ENCODE data around the gene CTTNBP2. TPM values are rescaled to one million over a fixed set of nuclear protein-coding genes. Genes with fewer than 3 reads are reported as not detected.

The CTTNBP2 gene
- total and polyA plus RNA-seq, 10 of the 15 experiments (the other 5 are each of a cell fraction or from before 2014, with no cell fraction given), result 0.04 to 0.43 TPM; not detected in 8

DNA sequence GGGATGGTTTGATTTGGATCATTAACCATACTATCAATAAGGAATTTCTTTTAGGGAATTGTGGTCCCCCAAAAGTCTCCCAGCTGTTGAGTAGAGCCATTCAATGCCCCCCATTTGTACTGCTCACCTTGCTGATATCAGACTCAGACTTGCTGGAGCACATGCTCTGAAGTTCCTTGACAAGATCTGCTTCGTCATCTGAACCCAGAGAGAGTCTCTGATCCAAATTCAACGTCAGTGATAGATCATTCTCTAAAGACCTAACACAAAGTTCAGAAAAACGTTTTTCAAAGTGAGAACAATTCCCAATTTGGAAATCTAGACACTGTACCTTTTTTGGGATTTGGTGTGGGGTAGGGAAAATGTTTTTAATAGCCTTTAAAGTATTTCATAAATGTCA, 153.9 kb downstream of the CTTNBP2 start:
- Histone ChIP-seq H3K4me2 (ENCODE audit: control insufficient read depth, insufficient read depth) (no peak overlapping the region), H3K4me1 (ENCODE audit: control insufficient read depth, insufficient read depth, low read length) (no peaks in the 10 kb centered on the region), H3K27ac (ENCODE audit: control insufficient read depth, insufficient read depth) (no peak overlapping the region), H2AFZ (ENCODE audit: control insufficient read depth, low read depth, low read length) (no peak overlapping the region), H3K9me3 (replicated peaks; ENCODE audit: control insufficient read depth, insufficient read depth, low read length) (no peaks in the 10 kb centered on the region), H3K9ac (ENCODE audit: control insufficient read depth, insufficient read depth, low read length) (no peak overlapping the region), H4K20me1 (ENCODE audit: control insufficient read depth, insufficient read depth) (no peaks in the 10 kb centered on the region), H3K4me3 (no peak overlapping the region), H3K27me3 (replicated peaks in 1 of 2; ENCODE audit: control insufficient read depth in 2 of 2, insufficient read depth in 2 of 2, low read length in 1 of 2) (no peaks in the 10 kb centered on the region), H3K36me3 (ENCODE audit: control insufficient read depth in 2 of 2, insufficient read depth in 2 of 2, low read length in 1 of 2) (no peaks in the 10 kb centered on the region), H3K79me2 (ENCODE audit: control insufficient read depth, insufficient read depth, low read length) (no peaks in the 10 kb centered on the region)
- TF ChIP-seq IKZF2 (IDR thresholded peaks at IDR 0.05) (no peak), POLR2A (IDR thresholded peaks at IDR 0.05; ENCODE audit: low read depth, low read length) (no peak), RB1 (IDR thresholded peaks at IDR 0.05; ENCODE audit: borderline replicate concordance) (no peak), RFX5 (IDR thresholded peaks at IDR 0.05; ENCODE audit: low read depth, low read length) (no peak), NBN (IDR thresholded peaks at IDR 0.05) (no peak), BHLHE40 (IDR thresholded peaks at IDR 0.05; ENCODE audit: borderline replicate concordance in 1 of 2, low read depth in 2 of 2, low read length in 1 of 2) (no peak), STAT1 (conservative IDR thresholded peaks at IDR 0.05) (no peak), TCF12 (IDR thresholded peaks at IDR 0.05; ENCODE audit: low read depth, low read length) (no peak), SMC3 (IDR thresholded peaks at IDR 0.05; ENCODE audit: borderline replicate concordance, low read length) (no peak), STAT3 (IDR thresholded peaks at IDR 0.05; ENCODE audit: low read depth, low read length) (no peak), CBFB (IDR thresholded peaks at IDR 0.05; ENCODE audit: low read depth) (no peak), CBX5 (IDR thresholded peaks at IDR 0.05; ENCODE audit: low read depth) (no peak)
- TF ChIP-seq, protein P1, sequence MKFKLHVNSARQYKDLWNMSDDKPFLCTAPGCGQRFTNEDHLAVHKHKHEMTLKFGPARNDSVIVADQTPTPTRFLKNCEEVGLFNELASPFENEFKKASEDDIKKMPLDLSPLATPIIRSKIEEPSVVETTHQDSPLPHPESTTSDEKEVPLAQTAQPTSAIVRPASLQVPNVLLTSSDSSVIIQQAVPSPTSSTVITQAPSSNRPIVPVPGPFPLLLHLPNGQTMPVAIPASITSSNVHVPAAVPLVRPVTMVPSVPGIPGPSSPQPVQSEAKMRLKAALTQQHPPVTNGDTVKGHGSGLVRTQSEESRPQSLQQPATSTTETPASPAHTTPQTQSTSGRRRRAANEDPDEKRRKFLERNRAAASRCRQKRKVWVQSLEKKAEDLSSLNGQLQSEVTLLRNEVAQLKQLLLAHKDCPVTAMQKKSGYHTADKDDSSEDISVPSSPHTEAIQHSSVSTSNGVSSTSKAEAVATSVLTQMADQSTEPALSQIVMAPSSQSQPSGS (IDR thresholded peaks at IDR 0.05; ENCODE audit: low read length), result no peak
- TF ChIP-seq, protein P2, sequence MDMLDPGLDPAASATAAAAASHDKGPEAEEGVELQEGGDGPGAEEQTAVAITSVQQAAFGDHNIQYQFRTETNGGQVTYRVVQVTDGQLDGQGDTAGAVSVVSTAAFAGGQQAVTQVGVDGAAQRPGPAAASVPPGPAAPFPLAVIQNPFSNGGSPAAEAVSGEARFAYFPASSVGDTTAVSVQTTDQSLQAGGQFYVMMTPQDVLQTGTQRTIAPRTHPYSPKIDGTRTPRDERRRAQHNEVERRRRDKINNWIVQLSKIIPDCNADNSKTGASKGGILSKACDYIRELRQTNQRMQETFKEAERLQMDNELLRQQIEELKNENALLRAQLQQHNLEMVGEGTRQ (IDR thresholded peaks at IDR 0.05; ENCODE audit: borderline replicate concordance, low read depth, low read length), result no peak
- TF ChIP-seq, protein P3, sequence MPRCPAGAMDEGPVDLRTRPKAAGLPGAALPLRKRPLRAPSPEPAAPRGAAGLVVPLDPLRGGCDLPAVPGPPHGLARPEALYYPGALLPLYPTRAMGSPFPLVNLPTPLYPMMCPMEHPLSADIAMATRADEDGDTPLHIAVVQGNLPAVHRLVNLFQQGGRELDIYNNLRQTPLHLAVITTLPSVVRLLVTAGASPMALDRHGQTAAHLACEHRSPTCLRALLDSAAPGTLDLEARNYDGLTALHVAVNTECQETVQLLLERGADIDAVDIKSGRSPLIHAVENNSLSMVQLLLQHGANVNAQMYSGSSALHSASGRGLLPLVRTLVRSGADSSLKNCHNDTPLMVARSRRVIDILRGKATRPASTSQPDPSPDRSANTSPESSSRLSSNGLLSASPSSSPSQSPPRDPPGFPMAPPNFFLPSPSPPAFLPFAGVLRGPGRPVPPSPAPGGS (IDR thresholded peaks at IDR 0.05; ENCODE audit: borderline replicate concordance, insufficient read depth, low read depth, low read length, poor library complexity, severe bottlenecking), result no peak
- 15% methylated on average over 3 of the region's 3 CpGs for WGBS (ENCODE audit: insufficient coverage, insufficient replicate concordance, low lambda C conversion rate, missing lambda C conversion rate)
- ChIA-PET SMC1A (ENCODE audit: uncharacterized antibody, unreplicated experiment) (interaction anchor here (0.8 to 5.9 kb wide), 12 partner anchors 9 to 434 kb away, joined by 3 to 113 read pairs (median 5); no protein-coding TSS in a partner anchor), RAD21 (ENCODE audit: unreplicated experiment) (interaction anchor here (1.3 to 5.2 kb wide), 3 partner anchors 12 to 320 kb away, joined by 3 to 89 read pairs (median 4); no protein-coding TSS in a partner anchor), POLR2A (interaction anchor here (0.9 kb wide), 1 partner anchor 297 kb away, joined by 3 read pairs; no protein-coding TSS in a partner anchor), CTCF (interaction anchor here (1.3 to 6.2 kb wide), 4 partner anchors 10 to 334 kb away, joined by 5 to 127 read pairs (median 9); no protein-coding TSS in a partner anchor)
- ATAC-seq (no peak), FAIRE-seq (no peak), DNase-seq (ENCODE audit: low read depth, low spot score) (no peak)
- in situ Hi-C loops (cut with MboI) (loop anchor here (5.0 kb wide), 1 partner anchor 267 kb away; no protein-coding TSS in a partner anchor), intact Hi-C loops (cut with micrococcal nuclease; ENCODE audit: unreplicated experiment) (loop anchor here (5.0 kb wide), 1 partner anchor 507 kb away; no protein-coding TSS in a partner anchor)
- no TSS peak for BruUV-seq (replicated peaks)
